CD14-positive monocyte (primary cell): Measurements from ENCODE around the gene TBC1D32. TPM values are rescaled to one million over a fixed set of nuclear protein-coding genes. Genes with fewer than 3 reads are reported as not detected.

Experiments
- DNase-seq, 3 donors: peaks; one replicate each; pipeline ENCODE4 v3.0.0-alpha.2; 2011 to 2022
- H2AFZ ChIP-seq: 2 replicates; pipeline ENCODE4 v1.6.0; 2012; ENCODE audit warnings: mild to moderate bottlenecking, low read depth, low read length, inconsistent platforms; ENCODE audit not compliant: insufficient read depth, poor library complexity, severe bottlenecking
- H3K27ac ChIP-seq, 2 donors: 1 replicate in 1 of 2; 2 replicates in 1 of 2; pipeline ENCODE4 v1.5.1; 2012 to 2013; ENCODE audit warnings: low read length in 2 of 2, control low read depth in 1 of 2, inconsistent platforms in 1 of 2, low read depth in 1 of 2, mild to moderate bottlenecking in 1 of 2
- H3K27me3 ChIP-seq, 2 donors: one replicate each; pipeline versions ENCODE4 v1.6.0 to v1.6.1; 2011 to 2013; ENCODE audit warnings: low read length in 2 of 2; ENCODE audit not compliant: control insufficient read depth in 2 of 2, insufficient read depth in 2 of 2
- H3K36me3 ChIP-seq, 2 donors: replicated peaks in 1 of 2; 1 replicate in 1 of 2; 2 replicates in 1 of 2; pipeline versions ENCODE4 v1.5.1 to v1.6.1; 2012 to 2013; ENCODE audit warnings: low read length in 2 of 2, control low read depth in 1 of 2, inconsistent platforms in 1 of 2, mild to moderate bottlenecking in 1 of 2; ENCODE audit not compliant: insufficient read depth in 2 of 2, control insufficient read depth in 1 of 2
- H3K4me1 ChIP-seq, 2 donors: 1 replicate in 1 of 2; 2 replicates in 1 of 2; pipeline versions ENCODE4 v1.5.1 to v1.6.1; 2012 to 2013; ENCODE audit warnings: low read length in 2 of 2, control low read depth in 1 of 2, inconsistent platforms in 1 of 2, mild to moderate bottlenecking in 1 of 2, moderate library complexity in 1 of 2; ENCODE audit not compliant: insufficient read depth in 2 of 2, control insufficient read depth in 1 of 2
- H3K4me2 ChIP-seq: replicated peaks from 2 replicates; pipeline ENCODE3; 2012; ENCODE audit warnings: low read length, moderate library complexity, mild to moderate bottlenecking; ENCODE audit not compliant: poor library complexity, severe bottlenecking; ENCODE audit errors: extremely low read depth
- H3K4me3 ChIP-seq, 3 experiments: fragments of 200-600 bp in 1 of 3; sonication (generic) in 1 of 3; replicated peaks in 1 of 3; 1 replicate in 2 of 3; 2 replicates in 1 of 3; pipeline ENCODE4 v1.5.1; 2011 to 2013; ENCODE audit warnings: low read length in 3 of 3, mild to moderate bottlenecking in 3 of 3, control low read depth in 2 of 3, low read depth in 2 of 3, inconsistent platforms in 1 of 3, moderate library complexity in 1 of 3
- H3K79me2 ChIP-seq: 2 replicates; pipeline ENCODE4 v1.6.0; 2012; ENCODE audit warnings: mild to moderate bottlenecking, control low read depth, inconsistent platforms, low read length, moderate library complexity; ENCODE audit not compliant: insufficient read depth
- H3K9ac ChIP-seq: 2 replicates; pipeline ENCODE4 v1.6.0; 2017; ENCODE audit warnings: low read length, mild to moderate bottlenecking; ENCODE audit not compliant: insufficient read depth, poor library complexity, severe bottlenecking
- H3K9me3 ChIP-seq, 2 donors: replicated peaks in 1 of 2; 1 replicate in 1 of 2; 2 replicates in 1 of 2; pipeline versions ENCODE4 v1.5.1 to v1.6.1; 2012 to 2013; ENCODE audit warnings: low read length in 2 of 2, control low read depth in 1 of 2; ENCODE audit not compliant: control insufficient read depth in 1 of 2, insufficient read depth in 1 of 2
- H4K20me1 ChIP-seq: 2 replicates; pipeline ENCODE4 v1.6.0; 2012; ENCODE audit warnings: mild to moderate bottlenecking, low read length, control low read depth, moderate library complexity; ENCODE audit not compliant: insufficient read depth
- H3K27ac Mint-ChIP-seq, 7 donors: one replicate each; pipeline ENCODE4 v1.8.0; 2020; ENCODE audit warnings: mild to moderate bottlenecking in 7 of 7, mixed read lengths in 7 of 7, moderate library complexity in 6 of 7, inconsistent platforms in 2 of 7
- H3K27me3 Mint-ChIP-seq, 3 donors: one replicate each; pipeline ENCODE4 v1.8.0; 2021 to 2022; ENCODE audit warnings: low read depth in 3 of 3, mild to moderate bottlenecking in 3 of 3, mixed read lengths in 3 of 3, moderate library complexity in 3 of 3, inconsistent platforms in 1 of 3
- H3K36me3 Mint-ChIP-seq, 2 donors: one replicate each; pipeline ENCODE4 v1.8.0; 2020; ENCODE audit warnings: mixed read lengths in 2 of 2, inconsistent platforms in 1 of 2, mild to moderate bottlenecking in 1 of 2
- H3K4me1 Mint-ChIP-seq: one replicate; pipeline ENCODE4 v1.8.0; 2020; ENCODE audit warnings: mild to moderate bottlenecking, mixed read lengths
- H3K4me3 Mint-ChIP-seq, 2 donors: one replicate each; pipeline ENCODE4 v1.8.0; 2020; ENCODE audit warnings: mild to moderate bottlenecking in 2 of 2, mixed read lengths in 2 of 2, moderate library complexity in 1 of 2
- H3K9me3 Mint-ChIP-seq, 7 donors: one replicate each; pipeline ENCODE4 v1.8.0; 2020 to 2022; ENCODE audit warnings: mixed read lengths in 7 of 7, mild to moderate bottlenecking in 6 of 7, moderate library complexity in 6 of 7, inconsistent platforms in 2 of 7
- WGBS: methylation state at CpG from one replicate; pipeline ENCODE4 v1.1.5; 2013; ENCODE audit warnings: missing lambda C conversion rate; ENCODE audit not compliant: insufficient coverage; 5-methylcytosine and 5-hydroxymethylcytosine counted together
- intact Hi-C, 2 donors: fragments of 100-400 bp; cut with micrococcal nuclease; formaldehyde crosslinking; loops; one replicate each; pipeline versions ENCODE4 v1.15.0 to v1.15.1; 2023
- polyA plus RNA-seq, 3 donors: library from polyadenylated mRNA; depleted of rRNA in 1 of 3; unstranded in 2 of 3; stranded (reverse) in 1 of 3; fragments of 300-500 nt in 2 of 3; fragments of >200 nt in 1 of 3; fragmentation: Illumina TruSeq in 2 of 3; gene quantifications; 1 replicate in 2 of 3; 2 replicates in 1 of 3; pipeline ENCODE4 v1.2.3, GENCODE V29; 2012 to 2021
- TF ChIP-seq, protein P1 (sequence below): fragments of 200-600 bp; IDR thresholded peaks from one replicate; pipeline ENCODE4 v1.8.0; 2022; ENCODE audit warnings: antibody characterized with exemption, mild to moderate bottlenecking

TBC1D32 gene
- polyA plus RNA-seq, 3 donors: 0.23 to 0.64 TPM; not detected in 1

DNA sequence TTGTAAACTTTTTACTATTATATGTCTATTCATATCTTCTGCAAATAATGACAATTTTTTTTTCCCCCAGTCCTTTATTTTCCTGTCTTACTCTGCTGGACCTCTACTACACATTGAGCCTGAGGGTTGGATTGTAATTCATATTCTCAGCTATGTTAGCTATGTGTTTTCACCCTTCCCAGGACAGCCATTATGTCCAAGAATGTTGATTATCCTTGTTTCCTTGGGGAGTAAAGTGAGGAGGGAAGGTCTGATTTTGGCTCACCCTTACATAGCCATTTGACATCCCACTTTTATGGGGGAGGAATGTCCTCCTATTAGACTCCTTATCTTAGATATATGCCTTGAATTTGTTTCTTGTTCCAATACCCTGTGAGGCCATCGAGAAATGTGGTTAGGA, 17.6 kb upstream of the TBC1D32 start:
- no peak overlapping the region for H3K27ac ChIP-seq
- Mint-ChIP-seq H3K27me3 (peaks cover 0 to 2% (median 0%) of the 10 kb centered on the region in 3 donors), H3K36me3 (no peaks in the 10 kb centered on the region), H3K27ac (no peak overlapping the region), H3K4me3 (no peak overlapping the region), H3K4me1 (no peaks in the 10 kb centered on the region), H3K9me3 (peaks cover 0 to 2% (median 0%) of the 10 kb centered on the region in 7 donors)
- no peaks in the 10 kb centered on the region for H3K36me3 ChIP-seq
- intact Hi-C loops: no loop called here
- H3K9me3 ChIP-seq: no peaks in the 10 kb centered on the region
- no peak overlapping the region for H2AFZ ChIP-seq
- peaks cover 0 to 2% of the 10 kb centered on the region in 2 donors for H3K27me3 ChIP-seq
- no peak overlapping the region for H3K4me3 ChIP-seq
- TF ChIP-seq, protein P1, sequence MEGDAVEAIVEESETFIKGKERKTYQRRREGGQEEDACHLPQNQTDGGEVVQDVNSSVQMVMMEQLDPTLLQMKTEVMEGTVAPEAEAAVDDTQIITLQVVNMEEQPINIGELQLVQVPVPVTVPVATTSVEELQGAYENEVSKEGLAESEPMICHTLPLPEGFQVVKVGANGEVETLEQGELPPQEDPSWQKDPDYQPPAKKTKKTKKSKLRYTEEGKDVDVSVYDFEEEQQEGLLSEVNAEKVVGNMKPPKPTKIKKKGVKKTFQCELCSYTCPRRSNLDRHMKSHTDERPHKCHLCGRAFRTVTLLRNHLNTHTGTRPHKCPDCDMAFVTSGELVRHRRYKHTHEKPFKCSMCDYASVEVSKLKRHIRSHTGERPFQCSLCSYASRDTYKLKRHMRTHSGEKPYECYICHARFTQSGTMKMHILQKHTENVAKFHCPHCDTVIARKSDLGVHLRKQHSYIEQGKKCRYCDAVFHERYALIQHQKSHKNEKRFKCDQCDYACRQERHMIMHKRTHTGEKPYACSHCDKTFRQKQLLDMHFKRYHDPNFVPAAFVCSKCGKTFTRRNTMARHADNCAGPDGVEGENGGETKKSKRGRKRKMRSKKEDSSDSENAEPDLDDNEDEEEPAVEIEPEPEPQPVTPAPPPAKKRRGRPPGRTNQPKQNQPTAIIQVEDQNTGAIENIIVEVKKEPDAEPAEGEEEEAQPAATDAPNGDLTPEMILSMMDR: no peak
- no peaks in the 10 kb centered on the region for H3K79me2 ChIP-seq
- no peak overlapping the region for H3K9ac ChIP-seq
- no peaks in the 10 kb centered on the region for H3K4me1 ChIP-seq
- no CpG with 5 or more reads among the region's 1 CpG for WGBS
- H4K20me1 ChIP-seq: no peaks in the 10 kb centered on the region
- no peak overlapping the region for H3K4me2 ChIP-seq
- no peak for DNase-seq

DNA sequence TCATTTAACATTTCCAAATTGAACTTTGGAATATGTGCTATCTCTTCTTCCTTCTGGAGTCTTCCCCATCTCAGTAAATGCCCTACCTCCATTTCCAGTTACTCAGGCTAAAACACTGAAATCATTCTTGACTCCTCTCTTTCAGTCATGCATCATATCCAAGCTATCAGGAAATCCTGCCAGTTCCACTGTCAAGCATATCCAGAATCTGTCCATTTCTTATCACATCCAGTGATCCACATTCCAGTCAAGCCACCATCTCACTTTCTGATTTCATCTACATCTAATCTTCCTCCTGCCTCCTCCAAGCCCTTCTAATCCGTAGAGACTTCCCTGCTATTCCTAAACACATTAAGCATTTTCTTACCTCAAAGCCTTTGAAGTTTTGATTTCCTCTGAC, 15.3 kb upstream of the TBC1D32 start:
- H3K4me1 Mint-ChIP-seq: no peaks in the 10 kb centered on the region
- no peak overlapping the region for H3K4me3 Mint-ChIP-seq
- intact Hi-C loops: no loop called here
- Histone ChIP-seq H3K79me2 (no peaks in the 10 kb centered on the region), H2AFZ (no peak overlapping the region), H4K20me1 (no peaks in the 10 kb centered on the region), H3K27ac (no peak overlapping the region), H3K27me3 (peaks cover 0 to 2% of the 10 kb centered on the region in 2 donors), H3K9me3 (no peaks in the 10 kb centered on the region), H3K4me1 (no peaks in the 10 kb centered on the region), H3K4me2 (no peak overlapping the region), H3K9ac (no peak overlapping the region), H3K4me3 (no peak overlapping the region), H3K36me3 (no peaks in the 10 kb centered on the region)
- H3K27ac Mint-ChIP-seq: no peak overlapping the region
- TF ChIP-seq, protein P1: no peak
- no peaks in the 10 kb centered on the region for H3K27me3 Mint-ChIP-seq
- WGBS: no CpG with 5 or more reads among the region's 1 CpG
- no peak for DNase-seq
- peaks cover 0 to 2% (median 0%) of the 10 kb centered on the region in 7 donors for H3K9me3 Mint-ChIP-seq
- no peaks in the 10 kb centered on the region for H3K36me3 Mint-ChIP-seq
